Measurements from ENCODE around the gene ITPKC. TPM values are rescaled to one million over a fixed set of nuclear protein-coding genes. Genes with fewer than 3 reads are reported as not detected.

Gene ITPKC
- total and polyA plus RNA-seq, 8 donors: 6.9 to 20.4 (median 11.4) TPM

- H3K4me1 ChIP-seq: peaks cover 15 to 21% (median 21%) of the 10 kb centered on the region in 3 donors
- FAIRE-seq (no peak), ATAC-seq (no peak), DNase-seq (peak in 3 of 6 donors; percentile 46 to 61 (median 52))
- no peaks in the 10 kb centered on the region for H3K36me3 ChIP-seq
- peak overlapping the region; percentile 92 to 97 (median 94) for H3K27ac ChIP-seq
- peak overlapping the region; percentile 62 to 86 (median 69) for H3K4me3 ChIP-seq
- H3K27me3 ChIP-seq: no peaks in the 10 kb centered on the region
- intact Hi-C loops (cut with DNase I): no loop called here
- no peaks in the 10 kb centered on the region for H3K9me3 ChIP-seq
- TF ChIP-seq CTCF (IDR thresholded peaks at IDR 0.05): no peak
- 2 to 3% methylated on average over 8 of the region's 8 CpGs for whole genome bisulfite sequencing, 2 donors
Observed at GRCh38 chr19:40716031-40716481, 856 bp upstream of the ITPKC start.

- ATAC-seq: no peak
- H3K9me3 ChIP-seq: no peaks in the 10 kb centered on the region
- H3K36me3 ChIP-seq: no peaks in the 10 kb centered on the region
- DNase-seq: peak in 2 of 6 donors; percentile 48 to 85
- H3K4me3 ChIP-seq: peak overlapping the region; percentile 62 to 86 (median 69)
- no peaks in the 10 kb centered on the region for H3K27me3 ChIP-seq
- 0% methylated on average over 20 of the region's 20 CpGs for WGBS, 2 donors
- TF ChIP-seq CTCF (IDR thresholded peaks at IDR 0.05): no peak
- H3K4me1 ChIP-seq: peaks cover 21 to 26% (median 22%) of the 10 kb centered on the region in 3 donors
- intact Hi-C loops (cut with DNase I): no loop called here
- no peak for FAIRE-seq
- H3K27ac ChIP-seq: peak overlapping the region; percentile 92 to 97 (median 94)
Observed at GRCh38 chr19:40717325-40717879, 490 bp downstream of the ITPKC start.

GRCh38 chr19:40717880-40718773 lies 1.2 kb downstream of the ITPKC start:
- Histone ChIP-seq H3K27me3 (no peaks in the 10 kb centered on the region), H3K4me3 (peak overlapping the region; percentile 62 to 86 (median 69)), H3K4me1 (peaks cover 21 to 26% (median 22%) of the 10 kb centered on the region in 3 donors), H3K9me3 (no peaks in the 10 kb centered on the region), H3K27ac (peak overlapping the region; percentile 92 to 97 (median 94)), H3K36me3 (no peaks in the 10 kb centered on the region)
- 8 to 16% methylated on average over 20 of the region's 20 CpGs for WGBS, 2 donors
- no peak for TF ChIP-seq CTCF (IDR thresholded peaks at IDR 0.05)
- DNase-seq: peak; percentile 38 to 84 (median 62)
- intact Hi-C loops (cut with DNase I): no loop called here
- ATAC-seq: no peak
- FAIRE-seq: no peak

- TF ChIP-seq CTCF (IDR thresholded peaks at IDR 0.05): no peak
- DNase-seq (peak; percentile 79 to 95 (median 87)), FAIRE-seq (no peak), ATAC-seq (peak; percentile 30 to 55 (median 42))
- Histone ChIP-seq H3K4me3 (peak overlapping the region; percentile 62 to 86 (median 69)), H3K4me1 (peaks cover 21 to 26% (median 22%) of the 10 kb centered on the region in 3 donors), H3K9me3 (no peaks in the 10 kb centered on the region), H3K27me3 (no peaks in the 10 kb centered on the region), H3K36me3 (no peaks in the 10 kb centered on the region), H3K27ac (peak overlapping the region; percentile 92 to 97 (median 94))
- WGBS, 2 donors: 2 to 3% methylated on average over 12 to 16 of the region's 16 CpGs
- intact Hi-C loops (cut with DNase I): no loop called here
Observed at GRCh38 chr19:40718774-40719391, 2.0 kb downstream of the ITPKC start.
